GM23338 (cell line): Measurements from ENCODE around the gene TSSC4. TPM values are rescaled to one million over a fixed set of nuclear protein-coding genes. Genes with fewer than 3 reads are reported as not detected.

ENCODE experiments used
- ATAC-seq: fragments of 200-7000 bp; cut with Tn5 transposase; 3 replicates; pipeline ENCODE4 v1.9.1; 2020
- DNase-seq: peaks from one replicate; pipeline ENCODE4 v3.0.0-alpha.2; 2015; ENCODE audit warnings: low spot score
- H2AFZ ChIP-seq: fragments of 200-600 bp; sonication (generic); 2 replicates; pipeline ENCODE4 v1.8.0; 2016; ENCODE audit warnings: antibody characterized with exemption, mild to moderate bottlenecking, moderate library complexity
- H3F3A ChIP-seq: fragments of 200-600 bp; sonication (generic); replicated peaks from 2 replicates; pipeline ENCODE4 v1.8.0; 2017; ENCODE audit warnings: antibody characterized with exemption, mixed run types, low read depth
- H3K27ac ChIP-seq: fragments of 200-600 bp; sonication (generic); 2 replicates; pipeline ENCODE4 v1.6.1; 2016; ENCODE audit warnings: low read depth
- H3K27me3 ChIP-seq: fragments of 200-600 bp; sonication (generic); 2 replicates; pipeline ENCODE4 v1.8.0; 2016; ENCODE audit warnings: mild to moderate bottlenecking, mixed run types, moderate library complexity; ENCODE audit not compliant: insufficient read depth
- H3K36me3 ChIP-seq: fragments of 200-600 bp; sonication (generic); 2 replicates; pipeline ENCODE4 v1.8.0; 2016; ENCODE audit warnings: mild to moderate bottlenecking; ENCODE audit not compliant: insufficient read depth
- H3K4me1 ChIP-seq: fragments of 200-600 bp; sonication (generic); 2 replicates; pipeline ENCODE4 v1.8.0; 2016; ENCODE audit warnings: mild to moderate bottlenecking, moderate library complexity; ENCODE audit not compliant: insufficient read depth
- H3K4me2 ChIP-seq: fragments of 200-600 bp; sonication (generic); 2 replicates; pipeline ENCODE4 v1.7.1; 2017; ENCODE audit warnings: mixed run types
- H3K4me3 ChIP-seq: fragments of 200-600 bp; sonication (generic); 2 replicates; pipeline ENCODE4 v1.6.1; 2016; ENCODE audit warnings: mixed run types
- H3K79me2 ChIP-seq: fragments of 200-600 bp; sonication (generic); replicated peaks from 2 replicates; pipeline ENCODE4 v1.8.0; 2017; ENCODE audit warnings: mild to moderate bottlenecking; ENCODE audit not compliant: insufficient read depth
- H3K9me2 ChIP-seq: fragments of 200-600 bp; sonication (generic); 2 replicates; pipeline ENCODE4 v1.8.0; 2017; ENCODE audit not compliant: insufficient read depth
- H4K20me1 ChIP-seq: fragments of 200-600 bp; sonication (generic); replicated peaks from 2 replicates; pipeline ENCODE4 v1.8.0; 2017; ENCODE audit warnings: mild to moderate bottlenecking; ENCODE audit not compliant: insufficient read depth
- H3K27ac Mint-ChIP-seq: 2 replicates; pipeline ENCODE4 v1.8.0; 2020; ENCODE audit warnings: inconsistent platforms, mild to moderate bottlenecking, moderate library complexity, mixed read lengths
- H3K27me3 Mint-ChIP-seq: 3 replicates; pipeline ENCODE4 v1.8.0; 2022; ENCODE audit warnings: low read depth, mild to moderate bottlenecking, moderate library complexity, mixed read lengths, inconsistent platforms; ENCODE audit not compliant: insufficient read depth, poor library complexity
- H3K36me3 Mint-ChIP-seq: 3 replicates; pipeline ENCODE4 v1.8.0; 2021; ENCODE audit warnings: low read depth, mild to moderate bottlenecking, inconsistent platforms, moderate library complexity, mixed read lengths
- H3K4me1 Mint-ChIP-seq: 3 replicates; pipeline ENCODE4 v1.8.0; 2020; ENCODE audit warnings: mild to moderate bottlenecking, inconsistent platforms, mixed read lengths
- H3K4me3 Mint-ChIP-seq: 3 replicates; pipeline ENCODE4 v1.8.0; 2021; ENCODE audit warnings: moderate library complexity, mild to moderate bottlenecking, inconsistent platforms, mixed read lengths
- H3K9me3 Mint-ChIP-seq: 3 replicates; pipeline ENCODE4 v1.8.0; 2020; ENCODE audit warnings: moderate library complexity, mild to moderate bottlenecking, inconsistent platforms, mixed read lengths
- CREB1 ChIP-seq: fragments of 250-450 bp; sonication (Bioruptor Pico); IDR thresholded peaks from 2 replicates; pipeline ENCODE4 v1.5.0; 2020; ENCODE audit warnings: low read depth, mild to moderate bottlenecking, moderate library complexity
- CTCF ChIP-seq, 2 experiments: fragments of 200-600 bp in 1 of 2; sonication (generic) in 1 of 2; conservative IDR thresholded peaks; 2 replicates each; pipeline versions ENCODE4 v1.5.1 to v1.6.1; 2016 to 2017; ENCODE audit warnings: antibody characterized with exemption in 2 of 2, low read depth in 2 of 2, mild to moderate bottlenecking in 2 of 2, moderate library complexity in 1 of 2
- ETS1 ChIP-seq: IDR thresholded peaks from 2 replicates; pipeline ENCODE4 v1.6.1; 2016; ENCODE audit warnings: antibody characterized with exemption
- EZH2 ChIP-seq: fragments of 200-600 bp; sonication (generic); IDR thresholded peaks from one replicate; pipeline ENCODE4 v1.8.0; 2017; ENCODE audit warnings: antibody characterized with exemption, mild to moderate bottlenecking, low read depth; ENCODE audit not compliant: unreplicated experiment
- polyA plus RNA-seq: library from polyadenylated mRNA; unstranded; fragments of >200 nt; fragmentation: Nextera tagmentation; extraction: Ambion mirVana; gene quantifications from 2 replicates; pipeline ENCODE4 v1.2.1, GENCODE V29; 2016
- total RNA-seq: library from RNA; depleted of rRNA; stranded (reverse); fragments of >200 nt; shearing (Covaris generic); gene quantifications from 2 replicates; pipeline ENCODE4 v1.2.3, GENCODE V29; 2014
- TF ChIP-seq, protein P1 (sequence below): fragments of 250-450 bp; sonication (Bioruptor Pico); IDR thresholded peaks from 2 replicates; pipeline ENCODE4 v1.5.0; 2020; ENCODE audit warnings: mild to moderate bottlenecking, moderate library complexity

Gene TSSC4
- total and polyA plus RNA-seq, 2 experiments from 2014 or later = 27.5 to 44.3 TPM

DNA sequence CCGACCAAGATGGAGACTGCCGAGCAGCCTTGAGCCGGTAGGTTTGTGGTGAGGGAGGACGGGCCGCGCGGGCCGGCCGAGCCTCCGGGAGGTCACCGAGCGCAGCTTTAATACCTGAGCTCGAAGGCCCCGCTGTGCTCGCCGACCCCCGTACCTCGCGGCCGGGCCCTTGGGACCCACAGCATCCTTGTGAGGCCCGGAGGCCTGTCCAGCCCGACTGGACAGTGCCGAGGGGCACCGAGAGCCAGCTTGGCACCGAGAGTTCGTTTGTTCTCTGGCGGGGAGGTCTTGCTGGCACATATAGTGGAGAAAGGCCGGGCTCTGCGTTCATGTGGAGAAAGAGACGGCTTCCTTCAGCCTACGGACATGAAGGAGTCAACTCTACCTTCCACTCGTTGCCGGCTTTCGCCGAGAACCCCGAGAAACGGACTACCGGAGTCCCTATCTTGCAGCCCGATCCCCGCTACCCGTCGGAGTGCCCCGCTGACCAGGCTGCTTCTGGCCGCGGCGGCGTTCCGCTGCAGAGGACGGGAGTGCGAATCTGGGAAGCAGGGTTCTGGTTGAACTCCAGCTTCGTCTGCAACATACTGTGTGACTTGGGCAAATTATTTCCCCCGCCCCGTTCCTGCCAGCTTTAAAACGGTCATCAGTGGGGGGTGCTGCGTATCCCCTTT, 349 bp downstream of the TSSC4 start (continued):
- TF ChIP-seq, protein P1, sequence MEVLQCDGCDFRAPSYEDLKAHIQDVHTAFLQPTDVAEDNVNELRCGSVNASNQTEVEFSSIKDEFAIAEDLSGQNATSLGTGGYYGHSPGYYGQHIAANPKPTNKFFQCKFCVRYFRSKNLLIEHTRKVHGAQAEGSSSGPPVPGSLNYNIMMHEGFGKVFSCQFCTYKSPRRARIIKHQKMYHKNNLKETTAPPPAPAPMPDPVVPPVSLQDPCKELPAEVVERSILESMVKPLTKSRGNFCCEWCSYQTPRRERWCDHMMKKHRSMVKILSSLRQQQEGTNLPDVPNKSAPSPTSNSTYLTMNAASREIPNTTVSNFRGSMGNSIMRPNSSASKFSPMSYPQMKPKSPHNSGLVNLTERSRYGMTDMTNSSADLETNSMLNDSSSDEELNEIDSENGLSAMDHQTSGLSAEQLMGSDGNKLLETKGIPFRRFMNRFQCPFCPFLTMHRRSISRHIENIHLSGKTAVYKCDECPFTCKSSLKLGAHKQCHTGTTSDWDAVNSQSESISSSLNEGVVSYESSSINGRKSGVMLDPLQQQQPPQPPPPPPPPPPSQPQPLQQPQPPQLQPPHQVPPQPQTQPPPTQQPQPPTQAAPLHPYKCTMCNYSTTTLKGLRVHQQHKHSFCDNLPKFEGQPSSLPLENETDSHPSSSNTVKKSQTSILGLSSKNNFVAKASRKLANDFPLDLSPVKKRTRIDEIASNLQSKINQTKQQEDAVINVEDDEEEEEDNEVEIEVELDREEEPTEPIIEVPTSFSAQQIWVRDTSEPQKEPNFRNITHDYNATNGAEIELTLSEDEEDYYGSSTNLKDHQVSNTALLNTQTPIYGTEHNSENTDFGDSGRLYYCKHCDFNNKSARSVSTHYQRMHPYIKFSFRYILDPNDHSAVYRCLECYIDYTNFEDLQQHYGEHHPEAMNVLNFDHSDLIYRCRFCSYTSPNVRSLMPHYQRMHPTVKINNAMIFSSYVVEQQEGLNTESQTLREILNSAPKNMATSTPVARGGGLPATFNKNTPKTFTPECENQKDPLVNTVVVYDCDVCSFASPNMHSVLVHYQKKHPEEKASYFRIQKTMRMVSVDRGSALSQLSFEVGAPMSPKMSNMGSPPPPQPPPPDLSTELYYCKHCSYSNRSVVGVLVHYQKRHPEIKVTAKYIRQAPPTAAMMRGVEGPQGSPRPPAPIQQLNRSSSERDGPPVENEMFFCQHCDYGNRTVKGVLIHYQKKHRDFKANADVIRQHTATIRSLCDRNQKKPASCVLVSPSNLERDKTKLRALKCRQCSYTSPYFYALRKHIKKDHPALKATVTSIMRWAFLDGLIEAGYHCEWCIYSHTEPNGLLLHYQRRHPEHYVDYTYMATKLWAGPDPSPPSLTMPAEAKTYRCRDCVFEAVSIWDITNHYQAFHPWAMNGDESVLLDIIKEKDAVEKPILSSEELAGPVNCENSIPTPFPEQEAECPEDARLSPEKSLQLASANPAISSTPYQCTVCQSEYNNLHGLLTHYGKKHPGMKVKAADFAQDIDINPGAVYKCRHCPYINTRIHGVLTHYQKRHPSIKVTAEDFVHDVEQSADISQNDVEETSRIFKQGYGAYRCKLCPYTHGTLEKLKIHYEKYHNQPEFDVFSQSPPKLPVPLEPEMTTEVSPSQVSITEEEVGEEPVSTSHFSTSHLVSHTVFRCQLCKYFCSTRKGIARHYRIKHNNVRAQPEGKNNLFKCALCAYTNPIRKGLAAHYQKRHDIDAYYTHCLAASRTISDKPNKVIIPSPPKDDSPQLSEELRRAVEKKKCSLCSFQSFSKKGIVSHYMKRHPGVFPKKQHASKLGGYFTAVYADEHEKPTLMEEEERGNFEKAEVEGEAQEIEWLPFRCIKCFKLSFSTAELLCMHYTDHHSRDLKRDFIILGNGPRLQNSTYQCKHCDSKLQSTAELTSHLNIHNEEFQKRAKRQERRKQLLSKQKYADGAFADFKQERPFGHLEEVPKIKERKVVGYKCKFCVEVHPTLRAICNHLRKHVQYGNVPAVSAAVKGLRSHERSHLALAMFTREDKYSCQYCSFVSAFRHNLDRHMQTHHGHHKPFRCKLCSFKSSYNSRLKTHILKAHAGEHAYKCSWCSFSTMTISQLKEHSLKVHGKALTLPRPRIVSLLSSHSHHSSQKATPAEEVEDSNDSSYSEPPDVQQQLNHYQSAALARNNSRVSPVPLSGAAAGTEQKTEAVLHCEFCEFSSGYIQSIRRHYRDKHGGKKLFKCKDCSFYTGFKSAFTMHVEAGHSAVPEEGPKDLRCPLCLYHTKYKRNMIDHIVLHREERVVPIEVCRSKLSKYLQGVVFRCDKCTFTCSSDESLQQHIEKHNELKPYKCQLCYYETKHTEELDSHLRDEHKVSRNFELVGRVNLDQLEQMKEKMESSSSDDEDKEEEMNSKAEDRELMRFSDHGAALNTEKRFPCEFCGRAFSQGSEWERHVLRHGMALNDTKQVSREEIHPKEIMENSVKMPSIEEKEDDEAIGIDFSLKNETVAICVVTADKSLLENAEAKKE (CRISPR knock-in tag) = no peak
- TF ChIP-seq ETS1 (no peak), EZH2 (no peak), CREB1 (CRISPR knock-in tag) (no peak)

DNA sequence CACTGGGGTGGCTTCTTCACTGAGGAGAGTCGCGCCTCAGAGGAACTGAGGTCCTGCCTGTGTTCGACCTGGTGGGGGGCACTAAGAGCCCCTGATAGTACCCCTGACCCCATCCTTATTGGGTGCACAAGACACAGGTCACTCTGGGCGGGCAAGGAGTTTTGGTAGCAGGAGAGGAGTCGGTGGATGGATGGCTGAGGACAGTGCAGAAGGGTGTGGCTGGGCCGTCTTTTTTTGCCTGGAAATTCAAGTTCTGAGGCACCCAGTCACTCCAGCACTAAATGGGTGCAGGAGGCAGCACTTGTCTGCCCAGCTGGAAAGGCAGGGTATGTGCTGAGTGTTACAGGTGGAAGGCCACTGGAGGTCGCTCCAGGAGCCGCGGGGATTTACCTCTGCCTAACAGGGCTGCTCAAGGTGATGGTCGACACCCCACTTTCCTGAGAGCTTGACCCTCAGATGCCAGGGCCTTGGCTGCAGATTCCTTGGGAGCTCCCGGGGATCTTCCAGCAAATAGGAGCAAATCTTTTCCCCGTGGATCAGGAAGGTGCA, 960 bp downstream of the TSSC4 start:
- peak; percentile 30 to 31; a peak in 3 of 4 replicates for TF ChIP-seq CTCF (conservative IDR thresholded peaks at IDR 0.05; ENCODE audit: low read depth in 2 of 2)
- no peak for TF ChIP-seq EZH2
- Histone ChIP-seq H3K9me2 (no peaks in the 10 kb centered on the region), H3K4me2 (peak overlapping the region; percentile 95), H3K79me2 (peaks cover 12% of the 10 kb centered on the region), H3K4me3 (peak overlapping the region; percentile 96), H3K36me3 (no peaks in the 10 kb centered on the region; the same call in 1 of the 2 replicates), H4K20me1 (no peaks in the 10 kb centered on the region), H2AFZ (no peak overlapping the region), H3F3A (no peaks in the 10 kb centered on the region), H3K27ac (no peak overlapping the region), H3K4me1 (peaks cover 6% of the 10 kb centered on the region; the same call in 1 of the 2 replicates), H3K27me3 (no peaks in the 10 kb centered on the region)
- Mint-ChIP-seq H3K27me3 (peaks cover 17% of the 10 kb centered on the region), H3K4me1 (peaks cover 3% of the 10 kb centered on the region; the same call in 2 of the 3 replicates), H3K4me3 (peak overlapping the region; percentile 89), H3K27ac (peak overlapping the region; percentile 91), H3K9me3 (no peaks in the 10 kb centered on the region), H3K36me3 (peaks cover 19% of the 10 kb centered on the region; the same call in 2 of the 3 replicates)
- no peak for DNase-seq
- no peak for ATAC-seq
